BJ (cell line): ENCODE measurements around the gene OSBPL5. TPM values are rescaled to one million over a fixed set of nuclear protein-coding genes. Genes with fewer than 3 reads are reported as not detected.

Experiments used
- CTCF ChIA-PET: fragments of 350-600 bp; formaldehyde crosslinking; extraction: SDS; loops from one replicate; lab custom pipeline; 2021; ENCODE audit warnings: antibody characterized with exemption, inconsistent platforms; lab: Yijun Ruan, JAX
- POLR2A ChIA-PET: fragments of 300-600 bp; sonication (Branson Sonifier 250); formaldehyde crosslinking; extraction: SDS; loops from one replicate; lab custom pipeline; 2021; ENCODE audit warnings: antibody characterized with exemption; lab: Charles Lee
- DNase-seq: peaks from one replicate; pipeline ENCODE4 v3.0.0-alpha.2; 2011; ENCODE audit warnings: low read depth
- H3K27me3 ChIP-seq: 2 replicates; pipeline ENCODE4 v1.6.0; 2011; ENCODE audit warnings: low read length; ENCODE audit not compliant: control insufficient read depth, insufficient read depth
- H3K36me3 ChIP-seq: 2 replicates; pipeline ENCODE4 v1.5.1; 2011; ENCODE audit warnings: low read length; ENCODE audit not compliant: control insufficient read depth, insufficient read depth
- H3K4me3 ChIP-seq: 2 replicates; pipeline ENCODE4 v1.5.1; 2011; ENCODE audit warnings: low read depth, mild to moderate bottlenecking, control low read depth, low read length
- CTCF ChIP-seq: IDR thresholded peaks from 2 replicates; pipeline ENCODE4 v1.5.1; 2011; ENCODE audit warnings: low read depth, mild to moderate bottlenecking, control low read depth, inconsistent platforms, low read length, moderate library complexity; ENCODE audit not compliant: insufficient read depth
- polyA plus RNA-seq: library from polyadenylated mRNA; depleted of rRNA; stranded (reverse); fragments of >200 nt; gene quantifications from 2 replicates; pipeline ENCODE4 v1.2.3, GENCODE V29; 2011

The OSBPL5 gene
- polyA plus RNA-seq, 1 experiment: 20.8 TPM

- no peak overlapping the region for H3K4me3 ChIP-seq
- H3K36me3 ChIP-seq: no peaks in the 10 kb centered on the region
- TF ChIP-seq CTCF: no peak
- DNase-seq: no peak
- POLR2A ChIA-PET: no interaction called here
- H3K27me3 ChIP-seq: peaks cover 6% of the 10 kb centered on the region
- CTCF ChIA-PET: no interaction called here
Measured at GRCh38 chr11:3189886-3190583, 24.9 kb upstream of the OSBPL5 start.

- Histone ChIP-seq H3K27me3 (peaks cover 6% of the 10 kb centered on the region), H3K4me3 (no peak overlapping the region), H3K36me3 (no peaks in the 10 kb centered on the region)
- no peak for DNase-seq
- ChIA-PET POLR2A (no interaction called here), CTCF (interaction anchor here (1.4 kb wide), 1 partner anchor 9 kb away, joined by 3 read pairs; no protein-coding TSS in a partner anchor)
- TF ChIP-seq CTCF: no peak
Measured at GRCh38 chr11:3189196-3189843, 24.2 kb upstream of the OSBPL5 start.

GRCh38 chr11:3188496-3189195 lies 23.5 kb upstream of the OSBPL5 start:
- Histone ChIP-seq H3K27me3 (peaks cover 6% of the 10 kb centered on the region), H3K4me3 (no peak overlapping the region), H3K36me3 (no peaks in the 10 kb centered on the region)
- ChIA-PET POLR2A (no interaction called here), CTCF (interaction anchor here (1.4 kb wide), 1 partner anchor 10 kb away, joined by 3 read pairs; no protein-coding TSS in a partner anchor)
- DNase-seq: no peak
- no peak for TF ChIP-seq CTCF

- POLR2A ChIA-PET: no interaction called here
- Histone ChIP-seq H3K27me3 (peaks cover 6% of the 10 kb centered on the region), H3K36me3 (no peaks in the 10 kb centered on the region), H3K4me3 (no peak overlapping the region)
- CTCF ChIA-PET: no interaction called here
- no peak for TF ChIP-seq CTCF
- DNase-seq: no peak
Measured at GRCh38 chr11:3186166-3186953, 21.2 kb upstream of the OSBPL5 start.
